ENCODE data around the gene PLEKHG4B.

PLEKHG4B gene

GRCh38 chr5:85334-85995 lies 6.5 kb upstream of the PLEKHG4B start:
- Histone ChIP-seq H3K36me3 (replicated peaks) (no peaks in the 10 kb centered on the region), H3K4me3 (ENCODE audit: low read depth, low read length) (no peak overlapping the region), H3K27ac (no peak overlapping the region), H3K27me3 (replicated peaks) (peaks cover 26% of the 10 kb centered on the region)
- DNase-seq, result no peak
- no peak for TF ChIP-seq CTCF (IDR thresholded peaks at IDR 0.05; ENCODE audit: low read depth, low read length, missing control alignments)
- in situ Hi-C loops (cut with HindIII; ENCODE audit: low pct_ligation_motif_present, low sequenced_read_pairs), result no loop called here

- Histone ChIP-seq H3K27ac (no peak overlapping the region), H3K36me3 (replicated peaks) (no peaks in the 10 kb centered on the region), H3K4me3 (ENCODE audit: low read depth, low read length) (no peak overlapping the region), H3K27me3 (replicated peaks) (peaks cover 48% of the 10 kb centered on the region)
- no peak for DNase-seq
- in situ Hi-C loops (cut with HindIII; ENCODE audit: low pct_ligation_motif_present, low sequenced_read_pairs), result no loop called here
- no peak for TF ChIP-seq CTCF (IDR thresholded peaks at IDR 0.05; ENCODE audit: low read depth, low read length, missing control alignments)
Measured at GRCh38 chr5:89337-90286, 2.4 kb upstream of the PLEKHG4B start.

- H3K4me3 ChIP-seq (ENCODE audit: low read depth, low read length), result no peak overlapping the region
- in situ Hi-C loops (cut with HindIII; ENCODE audit: low pct_ligation_motif_present, low sequenced_read_pairs), result no loop called here
- no peaks in the 10 kb centered on the region for H3K36me3 ChIP-seq (replicated peaks)
- DNase-seq, result peak; percentile 25
- peaks cover 51% of the 10 kb centered on the region for H3K27me3 ChIP-seq (replicated peaks)
- no peak for TF ChIP-seq CTCF (IDR thresholded peaks at IDR 0.05; ENCODE audit: low read depth, low read length, missing control alignments)
- H3K27ac ChIP-seq, result no peak overlapping the region
Measured at GRCh38 chr5:90590-91547, 1.1 kb upstream of the PLEKHG4B start.

GRCh38 chr5:92401-93220 lies 643 bp downstream of the PLEKHG4B start:
- in situ Hi-C loops (cut with HindIII; ENCODE audit: low pct_ligation_motif_present, low sequenced_read_pairs), result no loop called here
- no peaks in the 10 kb centered on the region for H3K36me3 ChIP-seq (replicated peaks)

More at GRCh38 chr5:92401-93220, 643 bp downstream of the PLEKHG4B start:
- H3K27ac ChIP-seq, result no peak overlapping the region
- no peak for DNase-seq
- TF ChIP-seq CTCF (IDR thresholded peaks at IDR 0.05; ENCODE audit: low read depth, low read length, missing control alignments), result no peak
- no peak overlapping the region for H3K4me3 ChIP-seq (ENCODE audit: low read depth, low read length)
- peaks cover 53% of the 10 kb centered on the region for H3K27me3 ChIP-seq (replicated peaks)

All from brain microvascular endothelial cell (primary cell).